ENCODE results near the gene LRFN2.

GRCh38 chr6:40348591-40348990, 238.6 kb downstream of the LRFN2 start:
- TF ChIP-seq EP300 (IDR thresholded peaks at IDR 0.05) (no peak), POLR2A (IDR thresholded peaks at IDR 0.05) (no peak), POLR2AphosphoS5 (IDR thresholded peaks at IDR 0.05) (no peak)
- TF ChIP-seq, protein P1, sequence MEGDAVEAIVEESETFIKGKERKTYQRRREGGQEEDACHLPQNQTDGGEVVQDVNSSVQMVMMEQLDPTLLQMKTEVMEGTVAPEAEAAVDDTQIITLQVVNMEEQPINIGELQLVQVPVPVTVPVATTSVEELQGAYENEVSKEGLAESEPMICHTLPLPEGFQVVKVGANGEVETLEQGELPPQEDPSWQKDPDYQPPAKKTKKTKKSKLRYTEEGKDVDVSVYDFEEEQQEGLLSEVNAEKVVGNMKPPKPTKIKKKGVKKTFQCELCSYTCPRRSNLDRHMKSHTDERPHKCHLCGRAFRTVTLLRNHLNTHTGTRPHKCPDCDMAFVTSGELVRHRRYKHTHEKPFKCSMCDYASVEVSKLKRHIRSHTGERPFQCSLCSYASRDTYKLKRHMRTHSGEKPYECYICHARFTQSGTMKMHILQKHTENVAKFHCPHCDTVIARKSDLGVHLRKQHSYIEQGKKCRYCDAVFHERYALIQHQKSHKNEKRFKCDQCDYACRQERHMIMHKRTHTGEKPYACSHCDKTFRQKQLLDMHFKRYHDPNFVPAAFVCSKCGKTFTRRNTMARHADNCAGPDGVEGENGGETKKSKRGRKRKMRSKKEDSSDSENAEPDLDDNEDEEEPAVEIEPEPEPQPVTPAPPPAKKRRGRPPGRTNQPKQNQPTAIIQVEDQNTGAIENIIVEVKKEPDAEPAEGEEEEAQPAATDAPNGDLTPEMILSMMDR (IDR thresholded peaks at IDR 0.05): no peak
